Naive thymus-derived CD4-positive, alpha-beta T cell (primary cell): Measurements from ENCODE around the gene WFDC1. TPM values are rescaled to one million over a fixed set of nuclear protein-coding genes. Genes with fewer than 3 reads are reported as not detected.
A peak's percentile ranks its signal among the peaks of the same experiment; 100 is the strongest.

Experiments
- ATAC-seq: fragments of 150-1000 bp; cut with Tn5 transposase; 2 replicates; pipeline ENCODE4 v1.10.0; 2021; ENCODE audit warnings: mild to moderate bottlenecking, moderate library complexity
- CTCF ChIA-PET: fragments of 350-600 bp; sonication (Branson Sonifier 250); formaldehyde crosslinking; loops from one replicate; lab custom pipeline; 2021; ENCODE audit warnings: antibody characterized with exemption; lab: Charles Lee
- POLR2A ChIA-PET: fragments of 350-600 bp; sonication (Branson Sonifier 250); formaldehyde crosslinking; loops from one replicate; lab custom pipeline; 2021; ENCODE audit warnings: antibody characterized with exemption, inconsistent platforms; lab: Charles Lee
- DNase-seq, 9 donors: peaks; one replicate each; pipeline versions ENCODE4 v3.0.0 to v3.0.0-alpha.2; 2020 to 2022; ENCODE audit warnings: mixed read lengths in 1 of 9
- H3K27ac ChIP-seq: one replicate; pipeline ENCODE4 v1.7.0; 2013; ENCODE audit warnings: mild to moderate bottlenecking, low read depth, low read length, moderate library complexity
- H3K27me3 ChIP-seq, 2 donors: one replicate each; pipeline ENCODE4 v1.7.0; 2013; ENCODE audit warnings: low read length in 2 of 2, mild to moderate bottlenecking in 2 of 2, moderate library complexity in 2 of 2; ENCODE audit not compliant: control insufficient read depth in 2 of 2, insufficient read depth in 2 of 2
- H3K36me3 ChIP-seq, 3 experiments: 1 replicate in 2 of 3; 2 replicates in 1 of 3; pipeline ENCODE4 v1.7.0; 2013; ENCODE audit warnings: low read length in 3 of 3, mild to moderate bottlenecking in 3 of 3, moderate library complexity in 1 of 3; ENCODE audit not compliant: insufficient read depth in 3 of 3, control insufficient read depth in 2 of 3
- H3K4me1 ChIP-seq, 2 donors: one replicate each; pipeline ENCODE4 v1.7.0; 2013; ENCODE audit warnings: low read length in 2 of 2, mild to moderate bottlenecking in 2 of 2, moderate library complexity in 1 of 2; ENCODE audit not compliant: control insufficient read depth in 2 of 2, insufficient read depth in 2 of 2
- H3K4me3 ChIP-seq: 2 replicates; pipeline ENCODE4 v1.7.0; 2013; ENCODE audit warnings: mild to moderate bottlenecking, low read length
- H3K9me3 ChIP-seq, 3 experiments: 1 replicate in 2 of 3; 2 replicates in 1 of 3; pipeline ENCODE4 v1.7.0; 2013; ENCODE audit warnings: low read length in 3 of 3; ENCODE audit not compliant: control insufficient read depth in 2 of 3
- H3K27ac Mint-ChIP-seq, 9 donors: one replicate each; pipeline ENCODE4 v1.8.0; 2020 to 2022; ENCODE audit warnings: mixed read lengths in 9 of 9, mild to moderate bottlenecking in 8 of 9, moderate library complexity in 5 of 9, inconsistent platforms in 2 of 9
- H3K27me3 Mint-ChIP-seq, 5 donors: one replicate each; pipeline ENCODE4 v1.8.0; 2021 to 2022; ENCODE audit warnings: mixed read lengths in 5 of 5, mild to moderate bottlenecking in 1 of 5
- H3K36me3 Mint-ChIP-seq, 5 donors: one replicate each; pipeline ENCODE4 v1.8.0; 2020 to 2022; ENCODE audit warnings: mixed read lengths in 5 of 5, mild to moderate bottlenecking in 3 of 5, inconsistent platforms in 1 of 5
- H3K4me1 Mint-ChIP-seq, 7 donors: one replicate each; pipeline ENCODE4 v1.8.0; 2020 to 2022; ENCODE audit warnings: mixed read lengths in 7 of 7, mild to moderate bottlenecking in 3 of 7, inconsistent platforms in 1 of 7
- H3K4me3 Mint-ChIP-seq, 10 donors: one replicate each; pipeline ENCODE4 v1.8.0; 2020 to 2022; ENCODE audit warnings: mild to moderate bottlenecking in 10 of 10, mixed read lengths in 10 of 10, moderate library complexity in 6 of 10, inconsistent platforms in 2 of 10
- H3K9me3 Mint-ChIP-seq, 11 donors: one replicate each; pipeline ENCODE4 v1.8.0; 2020 to 2022; ENCODE audit warnings: mixed read lengths in 11 of 11, mild to moderate bottlenecking in 4 of 11, inconsistent platforms in 1 of 11, moderate library complexity in 1 of 11
- intact Hi-C, 2 donors: fragments of 100-400 bp; cut with micrococcal nuclease; formaldehyde crosslinking; loops; one replicate each; pipeline ENCODE4 v1.15.1; 2023
- polyA plus RNA-seq, 2 donors: library from polyadenylated mRNA; unstranded; fragments of 300-500 nt; fragmentation: Illumina TruSeq; gene quantifications; one replicate each; pipeline ENCODE4 v1.2.3, GENCODE V29; 2021
- total RNA-seq, 6 experiments: library from RNA in 5 of 6; stranded (reverse) in 5 of 6; gene quantifications; 1 replicate in 5 of 6; 2 replicates in 1 of 6; pipeline ENCODE4 v1.2.3 and lab custom pipeline; 2021 to 2026

WFDC1 gene
- total and polyA plus RNA-seq, 7 experiments from 2014 or later = not detected

DNA sequence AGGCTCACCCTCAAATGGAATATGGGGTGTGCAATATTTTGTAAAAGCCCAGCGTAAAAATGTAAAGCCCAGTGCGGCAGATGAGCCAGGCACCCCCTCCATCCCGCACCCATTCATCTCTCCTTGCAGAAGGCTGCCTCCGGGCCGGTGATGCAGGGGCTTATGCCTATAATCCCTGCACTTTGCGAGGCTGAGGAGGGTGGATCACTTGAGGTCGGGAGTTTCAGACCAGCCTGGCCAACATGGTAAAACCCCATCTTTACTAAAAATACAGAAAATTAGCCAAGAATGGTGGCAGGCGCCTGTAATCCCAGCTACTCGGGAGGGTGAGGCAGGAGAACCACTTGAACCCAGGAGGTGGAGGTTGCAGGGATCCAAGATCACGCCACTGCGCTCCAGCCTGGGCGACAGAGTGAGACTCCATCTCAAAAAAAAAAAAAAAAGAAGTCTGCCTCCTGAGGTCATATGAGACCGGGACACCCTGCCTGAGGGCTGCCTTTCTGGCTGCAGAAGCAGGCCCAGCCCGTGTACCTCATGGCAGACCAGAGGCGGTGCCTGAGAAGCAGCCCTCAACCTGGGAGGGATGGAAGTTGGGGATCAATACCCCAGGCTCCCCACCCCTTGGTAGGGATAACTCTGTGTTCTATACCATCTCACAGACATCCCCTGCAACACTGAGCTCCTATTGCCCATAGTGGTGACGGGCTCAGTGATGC lies 56.2 kb downstream of the WFDC1 start:
- intact Hi-C loops = no loop called here
- Histone ChIP-seq H3K27me3 (no peaks in the 10 kb centered on the region), H3K4me3 (no peak overlapping the region), H3K9me3 (no peaks in the 10 kb centered on the region), H3K4me1 (no peaks in the 10 kb centered on the region), H3K36me3 (no peaks in the 10 kb centered on the region), H3K27ac (no peak overlapping the region)
- Mint-ChIP-seq H3K27me3 (peaks cover 0 to 18% (median 8%) of the 10 kb centered on the region in 5 donors), H3K4me1 (peaks cover 0 to 3% (median 0%) of the 10 kb centered on the region in 7 donors), H3K9me3 (peaks cover 0 to 2% (median 0%) of the 10 kb centered on the region in 11 donors), H3K36me3 (no peaks in the 10 kb centered on the region), H3K27ac (no peak overlapping the region), H3K4me3 (no peak overlapping the region)
- no peak for ATAC-seq
- no peak for DNase-seq
- CTCF ChIA-PET = no interaction called here
- POLR2A ChIA-PET = no interaction called here

- H3K36me3 ChIP-seq = no peaks in the 10 kb centered on the region
- Mint-ChIP-seq H3K36me3 (no peaks in the 10 kb centered on the region), H3K4me1 (peaks cover 0 to 3% (median 0%) of the 10 kb centered on the region in 7 donors), H3K27ac (no peak overlapping the region), H3K9me3 (peaks cover 0 to 2% (median 0%) of the 10 kb centered on the region in 11 donors), H3K27me3 (peaks cover 0 to 16% (median 8%) of the 10 kb centered on the region in 5 donors), H3K4me3 (no peak overlapping the region)
- intact Hi-C loops = no loop called here
- H3K4me3 ChIP-seq = no peak overlapping the region
- H3K4me1 ChIP-seq = no peaks in the 10 kb centered on the region
- ChIA-PET POLR2A (no interaction called here), CTCF (no interaction called here)
- DNase-seq = no peak
- H3K9me3 ChIP-seq = no peaks in the 10 kb centered on the region
- no peaks in the 10 kb centered on the region for H3K27me3 ChIP-seq
- H3K27ac ChIP-seq = no peak overlapping the region
- no peak for ATAC-seq
These were observed 57.0 kb downstream of the WFDC1 start for GRCh38 chr16:84351630-84352029.

DNA sequence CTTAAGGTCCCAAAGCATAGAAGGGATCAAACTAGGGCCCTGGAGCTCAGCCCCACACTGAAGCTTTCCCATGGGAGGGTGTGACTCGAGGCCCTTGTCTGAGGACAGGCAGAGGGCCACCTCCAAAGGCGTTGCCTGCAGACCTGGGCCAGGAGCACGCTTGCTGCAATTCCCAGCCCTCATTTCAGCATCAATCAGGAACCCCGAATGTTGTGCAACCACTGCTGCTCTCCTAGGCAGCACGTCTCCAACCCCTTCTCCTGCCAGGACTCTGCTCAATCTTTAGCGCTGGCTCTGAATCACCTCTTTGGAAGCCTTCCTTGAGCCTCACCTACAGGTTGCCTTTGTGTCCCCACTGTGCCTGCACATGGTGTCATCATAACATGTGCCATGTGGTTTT lies 59.6 kb downstream of the WFDC1 start:
- no peak overlapping the region for H3K4me3 ChIP-seq
- ATAC-seq (no peak), DNase-seq (no peak)
- H3K4me1 Mint-ChIP-seq = peaks cover 5 to 17% (median 7%) of the 10 kb centered on the region in 7 donors
- peaks cover 0 to 2% (median 0%) of the 10 kb centered on the region in 11 donors for H3K9me3 Mint-ChIP-seq
- no peaks in the 10 kb centered on the region for H3K4me1 ChIP-seq
- no peaks in the 10 kb centered on the region for H3K36me3 ChIP-seq
- H3K27me3 ChIP-seq = no peaks in the 10 kb centered on the region
- H3K27ac Mint-ChIP-seq = no peak overlapping the region
- intact Hi-C loops = no loop called here
- H3K27me3 Mint-ChIP-seq = peaks cover 0 to 10% (median 8%) of the 10 kb centered on the region in 5 donors
- H3K9me3 ChIP-seq = no peaks in the 10 kb centered on the region
- no peaks in the 10 kb centered on the region for H3K36me3 Mint-ChIP-seq
- H3K4me3 Mint-ChIP-seq = no peak overlapping the region
- ChIA-PET POLR2A (no interaction called here), CTCF (no interaction called here)
- no peak overlapping the region for H3K27ac ChIP-seq

DNA sequence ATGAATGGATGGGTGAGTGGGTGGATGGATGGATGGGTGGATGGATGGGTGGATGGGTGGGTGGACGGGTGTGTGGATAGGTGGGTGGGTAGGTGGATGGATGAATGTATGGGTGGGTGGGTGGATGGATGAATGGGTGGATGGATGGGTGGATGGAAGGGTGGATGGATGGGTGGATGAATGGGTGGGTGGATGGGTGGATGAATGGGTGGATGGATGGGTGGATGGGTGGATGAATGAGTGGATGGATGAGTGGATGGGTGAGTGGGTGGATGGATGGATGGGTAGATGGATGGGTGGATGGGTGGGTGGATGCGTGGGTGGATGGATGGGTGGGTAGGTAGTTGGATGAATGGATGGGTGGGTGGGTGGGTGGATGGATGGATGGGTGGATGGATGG lies 60.5 kb downstream of the WFDC1 start:
- ATAC-seq (no peak), DNase-seq (no peak)
- no peak overlapping the region for H3K4me3 Mint-ChIP-seq
- Histone ChIP-seq H3K36me3 (no peaks in the 10 kb centered on the region), H3K9me3 (no peaks in the 10 kb centered on the region), H3K27ac (no peak overlapping the region), H3K4me3 (no peak overlapping the region), H3K4me1 (peaks cover 0 to 2% of the 10 kb centered on the region in 2 donors), H3K27me3 (no peaks in the 10 kb centered on the region)
- H3K9me3 Mint-ChIP-seq = peaks cover 0 to 2% (median 0%) of the 10 kb centered on the region in 11 donors
- peaks cover 0 to under 1% (median 0%) of the 10 kb centered on the region in 5 donors for H3K36me3 Mint-ChIP-seq
- intact Hi-C loops = no loop called here
- peaks cover 11 to 26% (median 15%) of the 10 kb centered on the region in 7 donors for H3K4me1 Mint-ChIP-seq
- ChIA-PET POLR2A (no interaction called here), CTCF (no interaction called here)
- peaks cover 0 to 6% (median 4%) of the 10 kb centered on the region in 5 donors for H3K27me3 Mint-ChIP-seq
- H3K27ac Mint-ChIP-seq = no peak overlapping the region

- ChIA-PET CTCF (no interaction called here), POLR2A (no interaction called here)
- H3K9me3 ChIP-seq = no peaks in the 10 kb centered on the region
- no peak overlapping the region for H3K4me3 Mint-ChIP-seq
- no peak overlapping the region for H3K4me3 ChIP-seq
- peaks cover 0 to 6% (median 4%) of the 10 kb centered on the region in 5 donors for H3K27me3 Mint-ChIP-seq
- no peak for ATAC-seq
- no peaks in the 10 kb centered on the region for H3K27me3 ChIP-seq
- no peak for DNase-seq
- peaks cover 0 to 5% (median 0%) of the 10 kb centered on the region in 5 donors for H3K36me3 Mint-ChIP-seq
- no peaks in the 10 kb centered on the region for H3K36me3 ChIP-seq
- H3K4me1 ChIP-seq = peaks cover 0 to 10% of the 10 kb centered on the region in 2 donors
- no peak overlapping the region for H3K27ac Mint-ChIP-seq
- H3K4me1 Mint-ChIP-seq = peaks cover 15 to 36% (median 22%) of the 10 kb centered on the region in 7 donors
- no peak overlapping the region for H3K27ac ChIP-seq
- intact Hi-C loops = no loop called here
- H3K9me3 Mint-ChIP-seq = peaks cover 0 to 2% (median 0%) of the 10 kb centered on the region in 11 donors
These were observed 61.5 kb downstream of the WFDC1 start for GRCh38 chr16:84356176-84356575.

- Histone ChIP-seq H3K4me3 (no peak overlapping the region), H3K9me3 (no peaks in the 10 kb centered on the region), H3K4me1 (peaks cover 0 to 10% of the 10 kb centered on the region in 2 donors), H3K27me3 (no peaks in the 10 kb centered on the region), H3K36me3 (no peaks in the 10 kb centered on the region), H3K27ac (no peak overlapping the region)
- ChIA-PET CTCF (no interaction called here), POLR2A (no interaction called here)
- no peak for DNase-seq
- intact Hi-C loops = no loop called here
- H3K4me3 Mint-ChIP-seq = no peak overlapping the region
- H3K27me3 Mint-ChIP-seq = peaks cover 0 to 6% (median 4%) of the 10 kb centered on the region in 5 donors
- no peak for ATAC-seq
- H3K4me1 Mint-ChIP-seq = peaks cover 15 to 37% (median 22%) of the 10 kb centered on the region in 7 donors
- H3K9me3 Mint-ChIP-seq = peaks cover 0 to 2% (median 0%) of the 10 kb centered on the region in 11 donors
- H3K27ac Mint-ChIP-seq = peak overlapping the region in 1 of 9 donors; percentile 59
- H3K36me3 Mint-ChIP-seq = peaks cover 0 to 5% (median 0%) of the 10 kb centered on the region in 5 donors
These were observed 62.0 kb downstream of the WFDC1 start for GRCh38 chr16:84356591-84357116.
